C4-2B (cell line): ENCODE results near the gene TNS3.
A peak's percentile ranks its signal among the peaks of the same experiment; 100 is the strongest.

ENCODE experiments used
- H3K27ac ChIP-seq: fragments of 450-650 bp; 2 replicates; pipeline ENCODE4 v1.5.1; 2017
- ZFX ChIP-seq: fragments of 450-650 bp; IDR thresholded peaks from 2 replicates; pipeline ENCODE4 v1.6.1; 2017
- TF ChIP-seq, protein P1 (sequence below): fragments of 450-650 bp; conservative IDR thresholded peaks from 2 replicates; pipeline ENCODE4 v1.5.1; 2017; ENCODE audit warnings: mild to moderate bottlenecking

Gene TNS3

DNA sequence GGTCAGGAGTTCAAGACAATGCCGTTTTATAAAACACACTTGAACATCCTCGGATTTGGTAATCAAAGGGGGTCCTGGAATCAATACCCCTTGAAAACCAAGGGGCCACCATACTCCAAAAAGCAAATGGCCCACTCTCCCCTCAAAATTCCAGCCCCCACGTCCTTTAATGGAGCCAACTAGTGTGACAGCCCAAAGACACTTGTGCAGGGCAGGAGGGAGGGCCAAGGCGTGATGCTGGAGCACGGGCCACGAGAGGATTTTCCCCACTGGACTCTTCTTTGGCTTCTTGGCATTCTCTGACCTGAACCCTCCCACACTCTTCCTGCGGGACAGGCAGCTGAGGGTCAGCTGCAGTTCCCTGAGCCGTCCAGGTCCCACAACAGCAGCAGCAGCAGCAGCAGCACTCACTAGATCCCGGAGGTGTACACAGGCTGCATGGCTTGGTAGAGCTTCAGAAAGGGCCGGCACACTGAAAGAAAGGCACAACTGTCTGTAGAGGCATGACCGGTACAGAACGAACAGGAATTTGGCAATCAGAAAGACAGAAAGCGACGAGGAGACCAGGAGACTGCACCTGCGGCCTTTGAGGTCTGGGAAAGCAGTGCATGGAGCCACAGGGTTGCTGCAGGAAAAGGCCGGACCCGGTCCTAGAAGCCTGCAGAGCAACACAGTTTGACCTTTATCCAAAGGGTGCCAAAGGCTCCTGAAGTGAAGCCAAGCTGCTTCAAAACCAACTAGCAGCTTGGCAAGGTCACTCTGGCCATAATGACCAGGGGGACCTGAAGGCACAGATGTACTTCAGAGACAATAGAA is 168.2 kb downstream of the TNS3 start:
- TF ChIP-seq, protein P1, sequence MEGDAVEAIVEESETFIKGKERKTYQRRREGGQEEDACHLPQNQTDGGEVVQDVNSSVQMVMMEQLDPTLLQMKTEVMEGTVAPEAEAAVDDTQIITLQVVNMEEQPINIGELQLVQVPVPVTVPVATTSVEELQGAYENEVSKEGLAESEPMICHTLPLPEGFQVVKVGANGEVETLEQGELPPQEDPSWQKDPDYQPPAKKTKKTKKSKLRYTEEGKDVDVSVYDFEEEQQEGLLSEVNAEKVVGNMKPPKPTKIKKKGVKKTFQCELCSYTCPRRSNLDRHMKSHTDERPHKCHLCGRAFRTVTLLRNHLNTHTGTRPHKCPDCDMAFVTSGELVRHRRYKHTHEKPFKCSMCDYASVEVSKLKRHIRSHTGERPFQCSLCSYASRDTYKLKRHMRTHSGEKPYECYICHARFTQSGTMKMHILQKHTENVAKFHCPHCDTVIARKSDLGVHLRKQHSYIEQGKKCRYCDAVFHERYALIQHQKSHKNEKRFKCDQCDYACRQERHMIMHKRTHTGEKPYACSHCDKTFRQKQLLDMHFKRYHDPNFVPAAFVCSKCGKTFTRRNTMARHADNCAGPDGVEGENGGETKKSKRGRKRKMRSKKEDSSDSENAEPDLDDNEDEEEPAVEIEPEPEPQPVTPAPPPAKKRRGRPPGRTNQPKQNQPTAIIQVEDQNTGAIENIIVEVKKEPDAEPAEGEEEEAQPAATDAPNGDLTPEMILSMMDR, result no peak
- no peak for TF ChIP-seq ZFX
- no peak overlapping the region for H3K27ac ChIP-seq

DNA sequence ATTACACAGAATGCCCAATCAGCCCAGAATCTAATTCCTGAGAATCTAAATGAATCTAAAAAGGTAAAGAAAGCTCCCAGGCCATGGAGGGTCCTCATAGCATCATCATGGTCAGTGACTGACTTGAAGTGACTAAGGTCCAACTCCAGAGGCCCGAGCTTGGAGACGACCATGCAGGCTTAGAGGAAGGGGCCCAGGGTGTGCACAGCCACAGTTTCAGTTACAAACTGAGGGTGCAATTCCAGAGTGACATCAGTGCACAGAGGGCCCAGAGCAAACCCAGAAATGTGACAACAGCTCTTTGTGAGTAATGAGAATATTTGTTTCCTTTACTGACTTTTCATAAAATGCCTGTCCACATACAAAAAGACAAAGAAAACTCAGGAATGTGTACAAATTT is 170.0 kb downstream of the TNS3 start:
- TF ChIP-seq, protein P1, result no peak
- no peak for TF ChIP-seq ZFX
- H3K27ac ChIP-seq, result no peak overlapping the region

DNA sequence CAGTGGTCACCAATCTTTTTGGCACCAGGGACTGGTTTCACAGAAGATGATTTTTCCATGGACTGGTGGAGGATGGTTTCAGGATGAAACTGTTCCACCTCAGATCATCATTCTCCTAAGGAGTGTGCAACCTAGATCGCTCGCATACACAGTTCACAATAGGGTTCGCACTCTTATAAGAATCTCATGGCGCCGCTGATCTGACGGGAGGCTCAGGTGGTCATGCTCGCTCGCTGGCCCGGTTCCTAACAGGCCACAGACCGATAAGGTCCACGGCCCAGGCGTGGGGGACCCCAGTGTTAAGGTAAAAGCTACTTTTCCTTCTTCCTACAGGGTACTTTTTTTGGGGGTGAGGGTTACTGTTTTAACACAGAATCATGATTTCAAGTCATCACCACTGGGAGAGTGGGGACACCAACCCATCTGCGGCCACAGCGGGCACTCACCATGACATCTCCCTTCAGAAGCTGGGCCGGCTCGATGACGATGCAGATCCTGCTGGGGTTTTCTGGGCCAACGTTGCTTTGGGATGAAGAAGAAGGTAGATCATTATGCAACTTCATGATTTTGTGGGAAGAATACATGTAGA is 170.5 kb downstream of the TNS3 start:
- no peak overlapping the region for H3K27ac ChIP-seq
- TF ChIP-seq, protein P1, result no peak
- TF ChIP-seq ZFX, result no peak

DNA sequence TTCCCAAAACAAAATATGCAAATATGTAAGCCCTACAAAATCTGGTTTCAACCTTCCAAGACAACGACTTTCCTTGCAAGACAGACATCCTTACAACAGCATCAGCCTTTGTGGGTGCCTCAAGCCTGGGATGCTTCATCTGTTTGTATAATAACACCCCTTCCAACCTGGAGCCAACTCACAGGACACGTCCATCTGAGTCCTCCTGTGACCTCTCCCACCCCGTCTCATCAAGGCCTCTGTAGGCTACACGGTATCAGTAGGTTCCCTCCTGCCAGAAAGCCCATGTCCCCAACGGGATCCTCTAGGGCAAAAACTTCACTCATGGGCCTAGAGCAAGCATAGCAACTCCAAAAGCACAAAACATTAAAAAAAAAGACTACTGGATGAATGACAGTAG is 173.2 kb downstream of the TNS3 start:
- H3K27ac ChIP-seq, result no peak overlapping the region
- no peak for TF ChIP-seq ZFX
- TF ChIP-seq, protein P1, result no peak

DNA sequence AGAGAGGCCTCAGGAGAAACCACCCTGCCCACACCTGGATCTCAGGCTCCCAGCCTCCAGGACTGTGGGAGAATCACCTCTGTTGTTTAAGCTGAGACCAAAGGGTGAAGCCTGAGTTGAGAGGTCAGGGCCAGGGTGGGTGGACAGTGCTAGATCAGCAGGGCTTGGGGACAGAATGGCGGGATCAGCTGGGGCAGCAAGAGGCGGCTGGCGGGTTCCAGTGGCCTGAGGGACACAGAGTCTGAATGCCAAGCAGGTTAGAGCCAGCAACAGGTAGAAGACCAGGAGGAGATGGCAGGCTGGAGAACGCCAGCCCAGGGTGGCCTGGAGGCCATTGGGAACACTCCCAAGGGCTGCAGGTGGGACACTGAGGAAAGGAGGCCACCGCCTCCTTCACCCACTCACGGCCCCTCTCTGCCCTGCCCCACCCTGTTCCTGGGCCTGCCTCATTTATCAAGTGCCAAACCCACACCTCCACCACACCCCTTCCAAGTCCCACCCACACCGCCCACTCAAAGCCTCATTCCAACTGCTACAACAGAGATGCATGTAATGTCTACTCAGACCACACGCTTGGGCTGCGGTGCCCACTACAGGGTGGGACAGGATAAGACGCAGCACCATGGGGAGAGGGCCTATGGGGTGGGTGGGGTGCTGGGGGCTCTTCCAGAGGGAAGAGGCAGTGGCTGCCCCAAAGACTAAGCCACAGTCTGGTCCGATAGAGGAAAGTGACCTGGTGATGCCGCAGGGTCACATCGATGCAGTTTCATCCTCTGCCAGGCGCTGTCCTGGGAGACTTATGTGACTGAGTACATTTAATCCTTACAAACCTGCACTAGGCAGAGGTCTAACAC is 173.9 kb downstream of the TNS3 start:
- H3K27ac ChIP-seq, result no peak overlapping the region
- TF ChIP-seq, protein P1, result no peak
- no peak for TF ChIP-seq ZFX

DNA sequence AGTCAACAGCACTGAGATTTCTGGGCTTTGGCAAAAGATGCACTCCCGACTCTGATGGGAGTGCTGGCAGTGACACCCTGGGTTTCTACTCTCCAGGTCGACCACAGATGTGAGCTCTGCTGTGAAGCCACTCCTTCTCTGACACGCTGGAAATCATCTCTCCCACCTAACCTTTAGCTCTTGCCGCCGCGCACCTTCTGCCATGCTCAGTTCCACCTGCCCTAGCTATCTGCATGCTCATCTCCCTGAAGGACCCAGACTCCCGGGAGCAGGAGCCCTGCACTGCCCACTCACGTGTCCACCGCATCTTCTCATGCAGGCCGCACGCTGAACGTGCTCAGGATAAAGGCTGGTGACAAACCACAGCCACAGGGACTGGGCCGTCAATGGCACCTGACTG is 174.8 kb downstream of the TNS3 start:
- H3K27ac ChIP-seq, result peak overlapping the region; percentile 49; the same call in 1 of the 2 replicates
- no peak for TF ChIP-seq ZFX
- TF ChIP-seq, protein P1, result no peak

DNA sequence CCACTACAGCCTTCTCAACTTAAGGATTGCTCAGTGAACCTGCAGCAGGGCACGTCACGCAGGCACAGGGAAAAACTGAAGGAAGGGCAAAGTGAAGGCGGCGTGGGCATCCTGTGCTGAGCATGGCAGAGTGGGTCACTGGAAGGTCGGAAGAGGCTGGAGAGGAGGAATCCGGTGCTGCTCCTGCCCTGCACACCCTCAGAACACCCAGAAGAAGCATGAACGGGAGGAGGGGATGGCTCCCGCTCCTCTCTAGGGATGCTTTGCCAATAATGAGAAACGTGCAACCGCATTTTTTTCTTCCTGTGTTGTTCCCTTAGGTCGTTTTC is 175.1 kb downstream of the TNS3 start:
- TF ChIP-seq ZFX, result no peak
- TF ChIP-seq, protein P1, result no peak

More for the DNA sequence above, 175.1 kb downstream of the TNS3 start:
- H3K27ac ChIP-seq, result peak overlapping the region; percentile 49
